Stimulated activated naive CD8-positive, alpha-beta T cell treated with anti-CD3 and anti-CD28 coated beads, Interleukin-15, Interleukin-2, amounts not matched to agents 100 U/mL and 50 U/mL, for 24 hours (primary cell): ENCODE measurements around the gene NR5A1.

Experiments used
- ATAC-seq: fragments of 150-1000 bp; cut with Tn5 transposase; one replicate; pipeline ENCODE4 v1.10.0; 2021
- DNase-seq: peaks from one replicate; pipeline ENCODE4 v3.0.0; 2021

NR5A1 gene

GRCh38 chr9:124498499-124499146 lies 8.6 kb downstream of the NR5A1 start:
- ATAC-seq (no peak), DNase-seq (no peak)

GRCh38 chr9:124498040-124498439 lies 9.2 kb downstream of the NR5A1 start:
- DNase-seq, result no peak
- no peak for ATAC-seq

- ATAC-seq, result no peak
- DNase-seq, result no peak
Measured at GRCh38 chr9:124497441-124497840, 9.8 kb downstream of the NR5A1 start.

DNA sequence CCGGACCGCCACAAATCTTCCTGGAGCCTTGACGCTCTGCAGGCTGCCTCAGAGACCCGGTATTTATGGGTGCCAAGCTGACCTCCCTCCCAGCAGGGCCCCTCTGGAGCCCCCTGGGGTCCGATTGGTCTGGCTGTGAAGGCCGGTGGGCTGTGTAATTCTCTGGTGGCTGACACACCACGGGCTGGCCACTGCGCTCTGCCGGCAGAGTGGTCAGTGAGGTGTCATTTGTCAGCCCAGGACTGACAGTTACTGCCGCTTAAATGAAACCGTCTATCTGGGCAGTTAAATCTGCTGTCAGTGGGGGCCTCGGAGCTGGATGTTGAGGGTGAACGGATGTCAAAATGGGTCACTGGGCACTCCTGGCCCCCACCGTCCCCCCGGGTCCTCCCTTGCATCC lies 10.7 kb downstream of the NR5A1 start:
- DNase-seq (no peak), ATAC-seq (no peak)

GRCh38 chr9:124496075-124496449 lies 11.1 kb downstream of the NR5A1 start:
- DNase-seq (no peak), ATAC-seq (no peak)

GRCh38 chr9:124495126-124496074 lies 11.8 kb downstream of the NR5A1 start:
- DNase-seq, result no peak
- no peak for ATAC-seq

GRCh38 chr9:124493794-124494479 lies 13.3 kb downstream of the NR5A1 start:
- no peak for DNase-seq
- no peak for ATAC-seq

- no peak for DNase-seq
- no peak for ATAC-seq
Measured at GRCh38 chr9:124493218-124493617, 14.0 kb downstream of the NR5A1 start.

GRCh38 chr9:124492818-124493217 lies 14.4 kb downstream of the NR5A1 start:
- no peak for ATAC-seq
- DNase-seq, result no peak

DNA sequence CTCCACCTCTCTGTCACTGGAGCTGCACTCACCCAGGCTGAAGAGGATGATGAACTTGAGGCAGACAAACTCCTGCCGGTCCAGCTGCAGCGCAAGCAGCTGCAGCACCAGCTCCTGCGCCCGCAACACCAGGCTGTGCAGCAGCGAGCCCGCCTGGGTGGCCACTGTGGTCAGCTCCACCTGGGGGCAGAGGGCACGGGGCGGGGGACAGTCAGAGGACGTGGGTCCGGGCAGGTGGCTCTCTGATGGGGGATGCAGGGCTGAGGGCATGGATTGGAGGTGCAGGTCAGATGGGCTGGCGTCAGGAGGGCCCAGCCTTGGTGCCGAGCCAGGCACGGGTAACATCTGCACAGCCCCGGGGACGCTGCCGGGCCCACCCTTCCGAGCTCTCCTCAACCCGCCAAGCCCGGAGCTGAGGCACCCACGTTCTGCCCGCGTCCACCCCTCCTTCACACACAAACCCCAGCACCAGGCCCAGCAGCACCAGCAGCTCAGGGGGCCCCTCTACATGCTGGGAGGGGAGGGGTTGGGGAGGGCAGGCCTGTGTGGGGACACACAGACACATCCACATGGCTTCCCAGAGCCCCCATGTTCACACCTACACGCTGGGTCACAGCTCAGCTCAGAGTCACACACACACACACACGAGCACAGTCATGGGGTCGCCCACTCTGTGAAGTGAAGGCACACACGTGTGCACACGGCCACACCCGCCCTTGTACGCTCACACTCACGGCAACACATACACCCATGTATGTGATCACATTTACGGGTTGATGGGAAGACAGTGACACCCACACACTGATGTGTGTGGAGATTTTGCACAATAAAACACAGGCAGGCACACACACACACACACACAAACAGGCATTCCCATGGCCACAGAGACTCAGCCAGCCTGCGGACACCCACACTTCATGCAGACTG lies 15.9 kb downstream of the NR5A1 start:
- DNase-seq, result no peak
- ATAC-seq, result no peak

DNA sequence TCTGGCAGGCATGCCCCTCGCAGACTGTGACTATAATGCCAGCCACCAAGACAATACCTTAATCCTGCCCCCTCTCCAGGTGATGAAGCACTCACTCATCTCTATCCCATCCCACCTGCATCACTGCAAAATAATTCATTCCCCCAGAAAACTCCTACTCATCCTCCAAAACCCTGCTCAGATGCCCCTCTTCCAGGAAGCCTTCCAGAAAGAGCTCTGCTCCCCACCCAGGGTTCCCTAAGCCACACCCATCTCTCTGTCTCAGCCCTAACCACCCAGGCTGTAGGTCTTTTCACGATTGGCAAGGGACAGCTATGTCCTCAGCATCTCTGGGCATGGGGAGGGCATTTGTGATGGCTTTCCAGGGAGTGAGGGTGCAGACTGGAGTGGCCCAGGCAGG lies 17.2 kb downstream of the NR5A1 start:
- DNase-seq, result no peak
- no peak for ATAC-seq

- no peak for DNase-seq
- ATAC-seq, result no peak
Measured at GRCh38 chr9:124489222-124489621, 18.0 kb downstream of the NR5A1 start.

- ATAC-seq (no peak), DNase-seq (no peak)
Measured at GRCh38 chr9:124488641-124489210, 18.5 kb downstream of the NR5A1 start.

- ATAC-seq, result no peak
- no peak for DNase-seq
Measured at GRCh38 chr9:124487260-124488182, 19.7 kb downstream of the NR5A1 start.

DNA sequence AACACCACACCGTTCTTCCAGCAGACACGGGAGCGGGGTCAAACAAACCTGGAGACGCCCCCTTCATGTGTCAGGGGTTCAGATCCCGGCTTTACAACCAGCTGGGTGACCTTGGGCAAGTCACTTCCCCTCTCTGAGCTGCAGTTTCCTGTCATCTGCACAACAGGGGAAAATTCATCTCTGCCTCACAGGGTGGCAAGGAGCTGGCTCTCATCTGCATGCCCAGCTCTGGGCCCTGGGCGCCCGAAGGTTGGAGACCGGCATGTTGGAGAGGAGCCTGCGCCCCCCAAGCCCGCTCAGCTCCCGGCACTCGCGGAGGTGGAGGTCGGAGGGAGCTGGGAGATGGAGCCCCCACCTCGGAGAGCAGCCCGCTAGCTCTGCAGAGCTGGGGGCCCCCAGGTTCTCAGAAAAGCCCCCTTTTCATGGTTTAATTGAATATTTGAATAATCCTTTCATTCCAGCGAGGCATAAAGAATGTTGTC lies 20.4 kb downstream of the NR5A1 start:
- DNase-seq (no peak), ATAC-seq (no peak)

DNA sequence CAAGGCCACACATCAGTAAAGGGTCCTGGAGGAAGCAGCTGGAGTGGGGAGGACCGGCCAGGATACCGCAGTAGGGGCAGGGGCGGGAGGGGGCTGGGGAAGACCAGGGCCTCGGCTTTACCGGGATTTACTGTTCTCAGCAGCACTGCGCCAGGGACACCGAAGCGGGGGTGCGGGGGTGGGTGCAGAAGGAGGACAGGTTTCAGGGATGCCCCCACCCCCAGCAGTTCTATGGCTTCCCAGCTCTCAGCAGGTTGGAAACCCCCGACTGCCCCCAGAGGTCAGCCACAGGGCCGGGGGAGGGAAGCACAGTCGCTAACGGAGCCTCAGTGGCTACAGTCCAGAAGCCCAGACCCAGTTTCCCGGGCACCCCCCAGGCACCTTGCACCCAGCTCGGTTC lies 21.3 kb downstream of the NR5A1 start:
- ATAC-seq, result no peak
- DNase-seq, result no peak

DNA sequence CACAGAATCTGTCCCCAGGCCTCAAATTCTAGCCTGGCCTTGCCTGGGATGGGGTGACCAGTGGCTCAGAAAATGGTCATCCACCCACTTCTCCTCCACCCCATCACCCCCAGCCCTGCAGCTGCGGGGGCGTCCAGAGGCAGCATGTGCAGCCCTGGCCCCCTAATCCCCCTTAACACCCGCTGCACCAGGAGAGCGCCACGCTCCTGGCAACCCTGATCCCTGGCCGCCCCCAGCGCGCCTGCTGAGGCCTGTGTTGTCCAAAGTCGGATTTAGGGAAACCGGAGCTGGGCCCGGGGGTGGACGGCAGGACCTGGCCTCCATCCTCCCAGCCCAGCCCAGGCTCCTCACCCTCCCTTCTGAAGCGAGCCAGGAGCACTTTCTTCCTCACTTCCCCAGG lies 22.0 kb downstream of the NR5A1 start:
- ATAC-seq (no peak), DNase-seq (no peak)

DNA sequence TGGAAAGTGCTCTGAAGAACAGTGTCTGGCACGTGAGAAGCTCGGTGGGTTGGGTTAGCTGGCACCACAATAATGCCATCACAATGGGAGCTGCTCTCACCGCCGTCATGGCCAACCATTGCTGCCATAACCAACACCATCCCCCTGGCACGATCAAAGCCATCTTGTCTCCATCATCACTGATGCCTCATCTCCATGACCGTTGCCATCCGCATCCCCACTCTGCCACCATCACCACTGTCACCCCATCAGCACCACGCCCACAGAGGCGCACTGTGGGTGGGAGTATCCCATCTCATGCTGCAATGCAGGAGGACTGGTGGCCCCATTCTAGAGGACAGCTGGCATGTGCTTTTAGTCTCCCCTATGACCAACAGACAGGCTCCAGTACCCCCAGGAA lies 23.7 kb downstream of the NR5A1 start:
- DNase-seq (no peak), ATAC-seq (no peak)

DNA sequence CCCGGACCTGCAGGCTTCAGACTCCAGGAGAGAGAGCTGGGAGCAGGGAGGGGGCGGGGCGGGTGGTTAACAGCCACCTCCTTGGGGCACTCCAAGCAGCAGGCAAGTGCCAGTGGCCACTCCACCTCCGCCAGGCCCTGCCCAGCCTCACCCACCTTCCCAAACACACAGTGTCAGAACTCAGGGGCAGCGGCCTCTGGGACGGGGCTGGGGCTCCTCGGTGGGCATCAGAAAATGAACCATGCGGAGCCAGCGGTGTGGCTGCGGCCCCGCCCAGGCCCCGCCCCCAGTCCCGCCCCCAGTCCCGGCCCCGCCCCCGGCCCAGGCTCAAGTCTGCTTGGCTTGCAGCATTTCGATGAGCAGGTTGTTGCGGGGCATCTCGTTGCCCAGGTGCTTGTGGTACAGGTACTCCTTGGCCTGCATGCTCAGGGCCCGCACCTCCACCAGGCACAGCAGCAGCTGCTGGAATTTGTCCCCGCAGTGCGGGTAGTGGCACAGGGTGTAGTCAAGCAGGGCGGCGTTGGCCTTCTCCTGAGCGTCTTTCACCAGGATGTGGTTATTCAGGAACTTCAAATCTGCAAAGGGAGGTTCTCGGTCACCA lies 24.7 kb downstream of the NR5A1 start:
- no peak for ATAC-seq
- DNase-seq, result no peak

- DNase-seq (no peak), ATAC-seq (no peak)
Measured at GRCh38 chr9:124481115-124481514, 26.1 kb downstream of the NR5A1 start.
